ENCODE measurements around the gene P2RY12. TPM values are rescaled to one million over a fixed set of nuclear protein-coding genes. Genes with fewer than 3 reads are reported as not detected.

Gene P2RY12
- polyA plus RNA-seq, 3 donors from 2014 or later, result 0.17 to 0.32 TPM; not detected in 1

GRCh38 chr3:151383956-151384355, 597 bp downstream of the P2RY12 start:
- Mint-ChIP-seq H3K27ac (peak overlapping the region in 3 of 6 donors; percentile 7 to 64 (median 55)), H3K27me3 (ENCODE audit: low read depth in 3 of 3) (no peaks in the 10 kb centered on the region), H3K4me3 (peak overlapping the region; percentile 15 to 72 (median 57)), H3K36me3 (no peaks in the 10 kb centered on the region), H3K9me3 (no peaks in the 10 kb centered on the region), H3K4me1 (peaks cover 9 to 15% of the 10 kb centered on the region in 2 donors)
- peak; percentile 2 to 9 (median 3) for DNase-seq

GRCh38 chr3:151383111-151383510, 1.4 kb downstream of the P2RY12 start:
- no peaks in the 10 kb centered on the region for H3K9me3 Mint-ChIP-seq
- H3K36me3 Mint-ChIP-seq, result no peaks in the 10 kb centered on the region
- H3K27ac Mint-ChIP-seq, result no peak overlapping the region
- H3K4me3 Mint-ChIP-seq, result peak overlapping the region in 1 of 5 donors; percentile 50
- H3K27me3 Mint-ChIP-seq (ENCODE audit: low read depth in 3 of 3), result no peaks in the 10 kb centered on the region
- peaks cover 9 to 15% of the 10 kb centered on the region in 2 donors for H3K4me1 Mint-ChIP-seq
- DNase-seq, result no peak

- H3K4me3 Mint-ChIP-seq, result no peak overlapping the region
Measured at GRCh38 chr3:151382671-151383070, 1.9 kb downstream of the P2RY12 start.

GRCh38 chr3:151379083-151379734, 5.3 kb downstream of the P2RY12 start:
- Mint-ChIP-seq H3K4me1 (peaks cover 3 to 7% of the 10 kb centered on the region in 2 donors), H3K9me3 (no peaks in the 10 kb centered on the region), H3K27ac (no peak overlapping the region), H3K36me3 (no peaks in the 10 kb centered on the region), H3K4me3 (no peak overlapping the region), H3K27me3 (ENCODE audit: low read depth in 3 of 3) (peaks cover 0 to 2% (median 2%) of the 10 kb centered on the region in 3 donors)
- DNase-seq, result no peak

More at GRCh38 chr3:151382671-151383070, 1.9 kb downstream of the P2RY12 start:
- Mint-ChIP-seq H3K27ac (no peak overlapping the region), H3K9me3 (no peaks in the 10 kb centered on the region), H3K27me3 (ENCODE audit: low read depth in 3 of 3) (peaks cover 0 to 2% (median 0%) of the 10 kb centered on the region in 3 donors), H3K4me1 (peaks cover 9 to 15% of the 10 kb centered on the region in 2 donors), H3K36me3 (no peaks in the 10 kb centered on the region)
- no peak for DNase-seq

GRCh38 chr3:151377768-151378385, 6.7 kb downstream of the P2RY12 start:
- peaks cover 0 to 2% (median 2%) of the 10 kb centered on the region in 3 donors for H3K27me3 Mint-ChIP-seq (ENCODE audit: low read depth in 3 of 3)
- no peak overlapping the region for H3K4me3 Mint-ChIP-seq
- H3K27ac Mint-ChIP-seq, result no peak overlapping the region
- no peaks in the 10 kb centered on the region for H3K36me3 Mint-ChIP-seq
- no peaks in the 10 kb centered on the region for H3K9me3 Mint-ChIP-seq
- H3K4me1 Mint-ChIP-seq, result no peaks in the 10 kb centered on the region
- no peak for DNase-seq

GRCh38 chr3:151372063-151372820, 12.3 kb downstream of the P2RY12 start:
- peaks cover 0 to 2% (median 0%) of the 10 kb centered on the region in 3 donors for H3K27me3 Mint-ChIP-seq (ENCODE audit: low read depth in 3 of 3)
- H3K36me3 Mint-ChIP-seq, result no peaks in the 10 kb centered on the region
- no peak for DNase-seq
- no peaks in the 10 kb centered on the region for H3K4me1 Mint-ChIP-seq
- no peaks in the 10 kb centered on the region for H3K9me3 Mint-ChIP-seq
- H3K4me3 Mint-ChIP-seq, result no peak overlapping the region
- no peak overlapping the region for H3K27ac Mint-ChIP-seq

- no peaks in the 10 kb centered on the region for H3K4me1 Mint-ChIP-seq
- H3K4me3 Mint-ChIP-seq, result no peak overlapping the region
- no peaks in the 10 kb centered on the region for H3K9me3 Mint-ChIP-seq
- H3K27ac Mint-ChIP-seq, result no peak overlapping the region
- no peaks in the 10 kb centered on the region for H3K36me3 Mint-ChIP-seq
- peaks cover 0 to 2% (median 0%) of the 10 kb centered on the region in 3 donors for H3K27me3 Mint-ChIP-seq (ENCODE audit: low read depth in 3 of 3)
- no peak for DNase-seq
Measured at GRCh38 chr3:151371526-151371925, 13.0 kb downstream of the P2RY12 start.

- H3K27ac Mint-ChIP-seq, result no peak overlapping the region
- no peaks in the 10 kb centered on the region for H3K36me3 Mint-ChIP-seq
- H3K27me3 Mint-ChIP-seq (ENCODE audit: low read depth in 3 of 3), result no peaks in the 10 kb centered on the region
- DNase-seq, result no peak
- no peak overlapping the region for H3K4me3 Mint-ChIP-seq
- H3K9me3 Mint-ChIP-seq, result no peaks in the 10 kb centered on the region
- no peaks in the 10 kb centered on the region for H3K4me1 Mint-ChIP-seq
Measured at GRCh38 chr3:151367448-151367847, 17.1 kb downstream of the P2RY12 start.

GRCh38 chr3:151366993-151367392, 17.6 kb downstream of the P2RY12 start:
- Mint-ChIP-seq H3K4me1 (no peaks in the 10 kb centered on the region), H3K36me3 (no peaks in the 10 kb centered on the region), H3K9me3 (no peaks in the 10 kb centered on the region), H3K4me3 (no peak overlapping the region), H3K27ac (no peak overlapping the region), H3K27me3 (ENCODE audit: low read depth in 3 of 3) (peaks cover 0 to 3% (median 2%) of the 10 kb centered on the region in 3 donors)
- DNase-seq, result no peak

- Mint-ChIP-seq H3K36me3 (no peaks in the 10 kb centered on the region), H3K4me1 (no peaks in the 10 kb centered on the region), H3K4me3 (no peak overlapping the region), H3K27ac (no peak overlapping the region), H3K27me3 (ENCODE audit: low read depth in 3 of 3) (peaks cover 0 to 4% (median 2%) of the 10 kb centered on the region in 3 donors), H3K9me3 (no peaks in the 10 kb centered on the region)
- DNase-seq, result no peak
Measured at GRCh38 chr3:151362751-151363174, 21.8 kb downstream of the P2RY12 start.

GRCh38 chr3:151357463-151357850, 27.1 kb downstream of the P2RY12 start:
- no peaks in the 10 kb centered on the region for H3K4me1 Mint-ChIP-seq
- H3K4me3 Mint-ChIP-seq, result no peak overlapping the region
- H3K9me3 Mint-ChIP-seq, result no peaks in the 10 kb centered on the region
- peaks cover 0 to 4% (median 2%) of the 10 kb centered on the region in 3 donors for H3K27me3 Mint-ChIP-seq (ENCODE audit: low read depth in 3 of 3)
- DNase-seq, result no peak
- no peaks in the 10 kb centered on the region for H3K36me3 Mint-ChIP-seq
- H3K27ac Mint-ChIP-seq, result peak overlapping the region in 1 of 6 donors; percentile 24

GRCh38 chr3:151356794-151357462, 27.6 kb downstream of the P2RY12 start:
- H3K9me3 Mint-ChIP-seq, result no peaks in the 10 kb centered on the region
- H3K4me1 Mint-ChIP-seq, result no peaks in the 10 kb centered on the region
- no peak for DNase-seq
- peak overlapping the region in 1 of 6 donors; percentile 24 for H3K27ac Mint-ChIP-seq
- H3K36me3 Mint-ChIP-seq, result no peaks in the 10 kb centered on the region
- no peak overlapping the region for H3K4me3 Mint-ChIP-seq
- peaks cover 0 to under 1% (median 0%) of the 10 kb centered on the region in 3 donors for H3K27me3 Mint-ChIP-seq (ENCODE audit: low read depth in 3 of 3)

- peaks cover 10 to 15% of the 10 kb centered on the region in 2 donors for H3K4me1 Mint-ChIP-seq
- H3K9me3 Mint-ChIP-seq, result no peaks in the 10 kb centered on the region
- H3K27me3 Mint-ChIP-seq (ENCODE audit: low read depth in 3 of 3), result peaks cover 0 to 6% (median 5%) of the 10 kb centered on the region in 3 donors
- no peak overlapping the region for H3K4me3 Mint-ChIP-seq
- DNase-seq, result no peak
- no peak overlapping the region for H3K27ac Mint-ChIP-seq
- H3K36me3 Mint-ChIP-seq, result no peaks in the 10 kb centered on the region
Measured at GRCh38 chr3:151351648-151352047, 32.9 kb downstream of the P2RY12 start.

Data from immature natural killer cell (primary cell).